AG04450 (cell line): ENCODE data around the gene CABLES2. TPM values are rescaled to one million over a fixed set of nuclear protein-coding genes. Genes with fewer than 3 reads are reported as not detected.

ENCODE experiments used
- CTCF ChIA-PET: fragments of 300-600, 350-600 bp; formaldehyde crosslinking; extraction: SDS; loops from one replicate; lab custom pipeline; 2022; ENCODE audit warnings: antibody characterized with exemption, inconsistent platforms; lab: Charles Lee
- POLR2A ChIA-PET: fragments of 350-600 bp; formaldehyde crosslinking; extraction: SDS; loops from one replicate; lab custom pipeline; 2021; ENCODE audit warnings: antibody characterized with exemption, inconsistent platforms; lab: Yijun Ruan, JAX
- DNase-seq: peaks from one replicate; pipeline ENCODE4 v3.0.0-alpha.2; 2011; ENCODE audit warnings: low read depth, low spot score
- H3K27ac ChIP-seq: one replicate; pipeline ENCODE4 v1.5.1; 2012; ENCODE audit warnings: low read depth, low read length, control low read depth
- H3K27me3 ChIP-seq: one replicate; pipeline ENCODE4 v1.6.0; 2012; ENCODE audit warnings: low read length; ENCODE audit not compliant: control insufficient read depth, insufficient read depth
- H3K4me3 ChIP-seq: 2 replicates; pipeline ENCODE4 v1.5.1; 2011; ENCODE audit warnings: mild to moderate bottlenecking, low read depth, low read length, control low read depth
- H3K9me3 ChIP-seq: 2 replicates; pipeline ENCODE4 v1.5.1; 2012; ENCODE audit warnings: low read length; ENCODE audit not compliant: control insufficient read depth, insufficient read depth
- CTCF ChIP-seq: IDR thresholded peaks from 2 replicates; pipeline ENCODE4 v1.5.1; 2011; ENCODE audit warnings: low read depth, low read length, control low read depth, inconsistent platforms
- polyA plus RNA-seq: library from polyadenylated mRNA; depleted of rRNA; stranded (reverse); fragments of >200 nt; gene quantifications from 2 replicates; pipeline ENCODE4 v1.2.3, GENCODE V29; 2011

CABLES2 gene
- polyA plus RNA-seq, 1 experiment = 3.8 TPM

- CTCF ChIA-PET = no interaction called here
- Histone ChIP-seq H3K27ac (no peak overlapping the region), H3K9me3 (peaks cover 2% of the 10 kb centered on the region; the same call in 1 of the 2 replicates), H3K4me3 (no peak overlapping the region), H3K27me3 (no peaks in the 10 kb centered on the region)
- TF ChIP-seq CTCF = no peak
- POLR2A ChIA-PET = no interaction called here
- DNase-seq = no peak
These were observed 13.8 kb downstream of the CABLES2 start for GRCh38 chr20:62393335-62393665.

GRCh38 chr20:62392621-62393334 lies 14.3 kb downstream of the CABLES2 start:
- Histone ChIP-seq H3K4me3 (no peak overlapping the region), H3K27me3 (no peaks in the 10 kb centered on the region), H3K27ac (no peak overlapping the region), H3K9me3 (no peaks in the 10 kb centered on the region; the same call in 1 of the 2 replicates)
- CTCF ChIA-PET = interaction anchor here (1.0 kb wide), 1 partner anchor 10 kb away, joined by 3 read pairs; no protein-coding TSS in a partner anchor
- POLR2A ChIA-PET = no interaction called here
- no peak for TF ChIP-seq CTCF
- DNase-seq = no peak

GRCh38 chr20:62392077-62392418 lies 15.0 kb downstream of the CABLES2 start:
- H3K27ac ChIP-seq = no peak overlapping the region
- DNase-seq = no peak
- ChIA-PET CTCF (interaction anchor here (1.0 kb wide), 1 partner anchor 9 kb away, joined by 3 read pairs; no protein-coding TSS in a partner anchor), POLR2A (no interaction called here)
- TF ChIP-seq CTCF = no peak
- no peaks in the 10 kb centered on the region for H3K27me3 ChIP-seq
- H3K4me3 ChIP-seq = no peak overlapping the region
- no peaks in the 10 kb centered on the region; the same call in 1 of the 2 replicates for H3K9me3 ChIP-seq

GRCh38 chr20:62391165-62392076 lies 15.7 kb downstream of the CABLES2 start:
- Histone ChIP-seq H3K27ac (no peak overlapping the region), H3K9me3 (no peaks in the 10 kb centered on the region; the same call in 1 of the 2 replicates), H3K4me3 (no peak overlapping the region), H3K27me3 (no peaks in the 10 kb centered on the region)
- no peak for DNase-seq
- CTCF ChIA-PET = interaction anchor here (1.0 kb wide), 1 partner anchor 9 kb away, joined by 3 read pairs; no protein-coding TSS in a partner anchor
- TF ChIP-seq CTCF = no peak
- POLR2A ChIA-PET = interaction anchor here (0.6 kb wide), 1 partner anchor 8 kb away, joined by 3 read pairs; no protein-coding TSS in a partner anchor
